ENCODE measurements around the gene FCAMR. TPM values are rescaled to one million over a fixed set of nuclear protein-coding genes. Genes with fewer than 3 reads are reported as not detected.

FCAMR gene
- total RNA-seq = not detected in 2 replicates

GRCh38 chr1:206970446-206970845 is at the start of gene FCAMR:
Gene FCAMR, minus strand, starts transcription at chr1:206970460. Its CDS starts 335 bp downstream, at chr1:206970125.

GRCh38 chr1:206946261-206946660 is 24.0 kb downstream of the FCAMR start, which contains the start of gene PIGR:
Gene PIGR, minus strand, starts transcription at chr1:206946466. Its CDS starts 5,935 bp downstream, at chr1:206940531.

GRCh38 chr1:206921772-206922265 is 48.4 kb downstream of the FCAMR start, which contains the start of gene FCMR:
Gene FCMR, minus strand, starts transcription at chr1:206921941. Its CDS starts 87 bp downstream, at chr1:206921854.

Other genes starting within 250 kb of the FCAMR start
- gene IL19, start 199.7 kb downstream of the FCAMR start, total RNA-seq = not detected in 2 replicates
- not detected in 2 replicates for gene IL10, start 198.0 kb downstream of the FCAMR start, total RNA-seq
- not detected in 2 replicates for gene IL20, start 104.8 kb downstream of the FCAMR start, total RNA-seq
- gene IL24, start 73.0 kb downstream of the FCAMR start, total RNA-seq = not detected in 2 replicates
- gene FCMR, start 48.5 kb downstream of the FCAMR start, total RNA-seq = not detected in 2 replicates
- not detected in 2 replicates for gene PIGR, start 24.0 kb downstream of the FCAMR start, total RNA-seq
- gene C1orf116, start 62.3 kb upstream of the FCAMR start, total RNA-seq = 0.05 TPM in 1 of 2 replicates, not detected in the other
- gene YOD1, start 80.7 kb upstream of the FCAMR start, total RNA-seq = 8.6 and 11.8 TPM in 2 replicates
- gene PFKFB2, start 82.8 kb upstream of the FCAMR start, total RNA-seq = 6.7 and 9.8 TPM in 2 replicates
- gene C4BPB, start 118.4 kb upstream of the FCAMR start, total RNA-seq = not detected in 2 replicates
- not detected in 2 replicates for gene C4BPA, start 133.8 kb upstream of the FCAMR start, total RNA-seq

Data from smooth muscle cell of the umbilical artery (primary cell).